HG03460 (cell line): Measurements from ENCODE around the gene FIGNL2.

ENCODE experiments used
- ATAC-seq: cut with Tn5 transposase; IDR thresholded peaks from one replicate; pipeline ENCODE4 v1.9.1; 2021; ENCODE audit not compliant: unreplicated experiment

The FIGNL2 gene

DNA sequence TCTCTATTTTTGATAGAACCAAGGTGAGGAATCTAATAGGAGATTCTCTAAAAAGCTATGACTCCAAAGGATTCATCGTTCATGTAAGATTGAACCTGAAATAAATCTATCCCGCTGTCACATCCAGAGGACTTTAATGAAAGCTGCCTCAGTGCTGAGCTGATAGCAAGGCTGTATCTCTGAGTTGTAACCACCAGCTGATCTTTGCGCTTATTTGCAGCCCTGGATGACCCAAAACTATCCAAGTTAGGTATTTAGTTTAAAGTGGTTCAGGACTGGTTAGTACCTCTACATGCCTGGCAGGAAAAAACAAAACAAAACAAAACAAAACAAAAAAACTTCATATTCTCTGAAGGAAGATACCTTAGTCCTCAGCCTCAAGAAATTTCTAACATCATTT is 30.6 kb upstream of the FIGNL2 start:
- ATAC-seq = no peak

DNA sequence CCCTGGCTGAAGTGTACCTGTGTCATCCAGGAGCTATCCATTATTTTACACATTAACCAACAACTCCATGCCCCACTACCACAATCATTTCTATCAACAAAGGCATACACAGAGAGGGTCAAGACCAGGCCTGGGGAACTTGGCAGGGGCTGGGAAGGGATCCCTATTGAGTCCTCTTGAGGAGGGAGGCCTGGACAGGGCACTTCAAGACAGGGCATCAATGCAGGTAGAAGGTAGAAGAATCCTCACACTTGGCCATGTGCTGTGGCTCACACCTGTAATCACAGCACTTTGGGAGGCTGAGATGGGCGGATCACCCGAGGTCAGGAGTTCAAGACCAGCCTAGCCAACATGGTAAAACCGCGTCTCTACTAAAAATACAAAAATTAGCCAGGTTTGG is 26.0 kb upstream of the FIGNL2 start:
- no peak for ATAC-seq

GRCh38 chr12:51874000-51874399 is 25.5 kb upstream of the FIGNL2 start:
- ATAC-seq = no peak

GRCh38 chr12:51873251-51873994 is 24.9 kb upstream of the FIGNL2 start:
- ATAC-seq = no peak

DNA sequence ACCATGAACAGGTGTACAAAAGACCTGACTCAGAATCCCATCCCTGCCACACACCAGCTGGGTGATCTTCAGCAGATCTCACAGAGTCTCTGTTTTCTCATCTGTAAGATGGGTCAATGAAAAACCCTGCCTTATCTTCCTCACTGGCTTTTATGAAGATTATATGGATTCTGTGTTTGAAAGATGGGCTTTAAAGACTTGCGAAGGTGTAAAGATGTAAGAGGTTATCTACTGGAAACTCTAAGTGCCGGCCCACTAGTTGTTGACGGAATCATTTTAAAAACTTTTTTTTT is 24.1 kb upstream of the FIGNL2 start:
- ATAC-seq = no peak

- ATAC-seq = no peak
These were observed 23.6 kb upstream of the FIGNL2 start for GRCh38 chr12:51871918-51872688.

- no peak for ATAC-seq
These were observed 22.6 kb upstream of the FIGNL2 start for GRCh38 chr12:51871126-51871525.

DNA sequence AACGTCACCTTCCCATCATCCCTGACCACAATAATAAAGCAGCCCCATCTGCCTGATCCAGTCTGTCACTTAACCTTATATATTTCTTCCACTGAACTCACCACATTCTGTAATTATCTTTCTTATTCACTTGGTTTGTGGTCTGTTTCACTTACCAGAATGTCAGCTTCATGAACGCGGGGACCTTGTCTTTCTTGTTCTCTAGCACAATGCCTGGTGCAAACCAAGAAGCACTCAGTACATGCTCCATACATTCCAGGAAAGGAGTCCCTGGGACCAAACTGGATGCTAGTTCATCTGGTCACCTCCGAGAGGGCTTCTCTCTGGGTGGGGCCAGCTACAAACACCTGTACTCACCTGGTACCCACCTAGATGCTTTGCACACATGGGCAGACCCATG is 22.0 kb upstream of the FIGNL2 start:
- no peak for ATAC-seq

DNA sequence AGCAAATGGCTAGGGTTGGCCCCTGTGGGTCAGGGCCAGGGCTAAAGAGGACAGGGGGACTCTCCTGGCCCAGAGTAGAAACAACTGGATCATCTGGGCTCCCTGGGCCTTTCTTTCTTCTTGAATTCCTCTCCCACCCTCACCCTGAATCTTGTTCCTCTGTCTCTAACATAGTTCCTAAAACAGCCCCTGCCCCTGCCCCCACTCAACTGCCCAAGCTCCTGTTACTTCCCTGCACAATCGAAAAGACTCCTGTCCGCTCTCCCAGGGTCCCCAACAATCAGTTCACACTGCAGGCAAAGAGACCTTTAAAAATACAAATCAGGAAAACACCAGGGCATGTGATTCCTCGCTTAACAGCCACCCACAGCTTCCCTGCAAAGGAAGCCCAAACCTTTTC is 21.4 kb upstream of the FIGNL2 start:
- no peak for ATAC-seq

DNA sequence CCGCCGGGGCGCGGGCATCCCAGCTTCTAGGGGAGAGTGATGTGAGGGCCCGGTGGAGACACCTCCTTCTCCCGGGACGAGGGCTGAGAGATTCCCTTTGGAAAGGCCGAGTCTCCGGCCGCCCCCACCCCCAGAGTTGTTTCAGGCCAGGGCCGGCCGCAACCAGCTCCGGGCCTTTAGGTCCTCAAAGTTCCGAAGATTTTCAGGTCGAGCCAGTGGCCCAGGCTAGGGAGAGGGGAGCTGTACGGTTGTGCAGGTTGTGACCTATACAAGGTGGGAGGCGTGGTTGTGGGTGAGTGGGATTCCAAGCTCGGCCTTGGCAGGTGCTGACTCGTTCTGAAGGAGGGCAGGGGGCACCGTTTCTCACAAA is 21.0 kb upstream of the FIGNL2 start:
- no peak for ATAC-seq

- no peak for ATAC-seq
These were observed 20.4 kb upstream of the FIGNL2 start for GRCh38 chr12:51868821-51869495.

DNA sequence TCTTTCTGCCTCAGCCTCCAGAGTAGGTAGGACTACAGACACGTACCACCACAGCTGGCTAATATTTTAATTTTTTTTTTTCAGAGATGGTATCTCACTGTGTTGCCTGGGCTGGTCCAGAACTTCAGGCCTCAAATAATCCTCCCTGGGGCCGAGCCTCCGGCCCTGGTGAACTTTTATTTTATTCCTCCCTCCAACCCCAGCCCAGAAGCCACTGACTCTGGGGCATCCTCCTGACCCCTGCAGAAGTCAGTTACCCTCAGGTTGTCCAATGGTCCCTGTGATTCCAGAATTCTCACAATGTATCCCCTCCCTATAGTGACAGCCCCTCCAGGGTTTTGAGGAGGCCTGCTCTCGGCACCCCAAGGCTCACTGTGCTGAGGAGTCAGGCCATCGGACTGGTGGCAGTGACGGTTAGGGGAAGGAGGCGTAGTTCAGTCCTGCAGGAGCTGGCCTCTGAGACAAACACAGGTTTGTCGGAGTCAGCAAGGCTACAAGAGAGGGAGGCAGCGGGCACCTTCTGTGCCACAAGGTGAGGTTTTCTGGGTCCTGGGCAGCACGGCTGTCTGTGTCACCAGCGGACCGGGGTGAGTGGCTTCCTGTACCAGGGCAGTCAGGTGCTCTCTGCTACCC is 19.4 kb upstream of the FIGNL2 start:
- ATAC-seq = no peak

- ATAC-seq = no peak
These were observed 18.9 kb upstream of the FIGNL2 start for GRCh38 chr12:51867371-51867770.

DNA sequence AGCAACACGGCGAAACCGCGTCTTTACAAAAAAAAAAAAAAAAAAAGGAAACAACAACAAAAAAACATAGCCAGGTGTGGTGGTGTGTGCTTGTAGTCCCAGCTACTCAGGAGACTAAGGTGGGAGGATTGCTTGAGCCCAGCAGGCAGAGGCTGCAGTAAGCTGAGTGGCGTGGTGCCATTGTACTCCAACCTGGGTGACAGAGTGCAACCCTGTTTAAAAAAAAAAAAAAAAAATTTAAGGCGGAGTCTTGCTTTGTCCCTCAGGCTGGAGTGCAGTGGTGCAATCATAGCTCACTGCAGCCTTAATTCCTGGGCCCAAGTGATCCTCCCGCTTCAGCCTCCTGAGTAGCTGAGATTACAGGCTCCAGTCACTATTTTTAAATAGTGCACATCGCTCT is 18.2 kb upstream of the FIGNL2 start:
- ATAC-seq = no peak

GRCh38 chr12:51866324-51866723 is 17.8 kb upstream of the FIGNL2 start:
- ATAC-seq = no peak

DNA sequence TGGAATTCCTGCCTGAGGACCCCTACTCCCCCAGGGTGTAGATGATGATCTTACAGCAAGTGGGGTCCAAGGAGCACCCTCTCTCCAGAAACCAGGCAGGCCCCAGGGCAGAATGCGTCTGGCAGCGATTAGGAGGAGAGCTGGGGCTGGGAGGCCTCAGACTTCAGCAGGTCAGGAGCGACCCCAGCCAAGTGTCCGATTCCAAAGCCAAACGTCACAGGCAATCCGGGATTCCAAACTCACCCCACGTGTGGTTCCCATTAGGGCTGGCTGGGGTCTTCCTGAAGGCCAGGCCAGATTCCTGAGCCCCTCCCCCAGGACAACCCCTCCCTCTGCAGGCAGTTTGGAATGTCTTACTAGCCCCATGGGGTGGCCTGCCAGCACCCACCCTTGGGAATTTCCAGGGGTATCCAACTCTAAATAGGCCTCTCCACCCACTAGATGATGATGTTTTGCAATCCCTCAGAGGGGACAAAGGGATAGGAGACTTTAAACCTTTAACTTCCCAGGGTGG is 17.3 kb upstream of the FIGNL2 start:
- ATAC-seq = no peak

- ATAC-seq = no peak
These were observed 16.5 kb upstream of the FIGNL2 start for GRCh38 chr12:51864833-51865670.

- ATAC-seq = no peak
These were observed 15.7 kb upstream of the FIGNL2 start for GRCh38 chr12:51863933-51864832.

- no peak for ATAC-seq
These were observed 14.9 kb upstream of the FIGNL2 start for GRCh38 chr12:51863363-51863932.
